K562 (cell line): ENCODE data around the gene PTGES3.

Experiments
- CHD2 ChIP-seq: IDR thresholded peaks from 2 replicates; pipeline ENCODE4 v1.6.1; 2011; ENCODE audit warnings: low read depth, low read length
- GABPB1 ChIP-seq: sonication (generic); formaldehyde crosslinking; IDR thresholded peaks from 2 replicates; pipeline ENCODE4 v1.8.0; 2022; ENCODE audit warnings: mild to moderate bottlenecking, missing genetic modification reagents
- SREBF2 ChIP-seq: sonication (generic); formaldehyde crosslinking; IDR thresholded peaks from 2 replicates; pipeline ENCODE4 v1.4.0; 2020; ENCODE audit warnings: mild to moderate bottlenecking, missing genetic modification reagents
- TAF1 ChIP-seq: IDR thresholded peaks from 2 replicates; pipeline ENCODE4 v1.6.1; 2011; ENCODE audit warnings: mild to moderate bottlenecking, low read length, moderate library complexity; ENCODE audit not compliant: insufficient read depth, control insufficient read depth, severe bottlenecking; ENCODE audit errors: extremely low read depth
- TARDBP ChIP-seq: fragments of 450-650 bp; IDR thresholded peaks from 2 replicates; pipeline ENCODE4 v1.6.1; 2016
- ZNF41 ChIP-seq: fragments of 250-450 bp; sonication (Bioruptor Pico); conservative IDR thresholded peaks from 2 replicates; pipeline ENCODE4 v1.4.0; 2020; ENCODE audit warnings: mild to moderate bottlenecking
- TF ChIP-seq, protein P1 (sequence below): sonication (generic); formaldehyde crosslinking; IDR thresholded peaks from 2 replicates; pipeline ENCODE4 v1.8.0; 2022; ENCODE audit warnings: missing genetic modification reagents, mild to moderate bottlenecking, moderate library complexity, borderline replicate concordance
- TF ChIP-seq, protein P2 (sequence below): fragments of 250-450 bp; sonication (Bioruptor Pico); IDR thresholded peaks from 2 replicates; pipeline ENCODE4 v1.4.0; 2020; ENCODE audit warnings: mild to moderate bottlenecking, moderate library complexity
- TF ChIP-seq, protein P3 (sequence below), 3 experiments: IDR thresholded peaks in 2 of 3; conservative IDR thresholded peaks in 1 of 3; 2 replicates each; pipeline ENCODE4 v1.5.1; 2011 to 2012; ENCODE audit warnings: low read length in 3 of 3, mild to moderate bottlenecking in 3 of 3, control low read depth in 2 of 3, improper control_type of control experiment in 1 of 3, inconsistent platforms in 1 of 3, low read depth in 1 of 3, mixed read lengths in 1 of 3, moderate library complexity in 1 of 3; ENCODE audit not compliant: insufficient read depth in 2 of 3
- TF ChIP-seq, protein P4 (sequence below): fragments of 250-450 bp; sonication (Bioruptor Pico); IDR thresholded peaks from 2 replicates; pipeline ENCODE4 v1.5.0; 2022; ENCODE audit warnings: mild to moderate bottlenecking

DNA sequence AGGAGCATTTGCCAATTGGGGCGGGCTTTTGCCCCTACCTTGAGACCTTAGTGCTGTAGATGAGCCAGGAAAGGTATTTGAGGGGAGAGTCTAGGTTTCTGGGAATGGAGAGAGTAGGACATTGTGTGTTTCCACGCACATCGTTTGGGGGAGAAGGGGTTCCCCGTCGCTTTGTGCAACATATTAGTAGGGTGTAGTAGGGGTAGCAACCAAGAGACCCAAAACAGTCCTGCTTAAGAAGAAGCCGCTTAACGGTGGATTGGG lies 694 bp upstream of the PTGES3 start:
- TF ChIP-seq, protein P1, sequence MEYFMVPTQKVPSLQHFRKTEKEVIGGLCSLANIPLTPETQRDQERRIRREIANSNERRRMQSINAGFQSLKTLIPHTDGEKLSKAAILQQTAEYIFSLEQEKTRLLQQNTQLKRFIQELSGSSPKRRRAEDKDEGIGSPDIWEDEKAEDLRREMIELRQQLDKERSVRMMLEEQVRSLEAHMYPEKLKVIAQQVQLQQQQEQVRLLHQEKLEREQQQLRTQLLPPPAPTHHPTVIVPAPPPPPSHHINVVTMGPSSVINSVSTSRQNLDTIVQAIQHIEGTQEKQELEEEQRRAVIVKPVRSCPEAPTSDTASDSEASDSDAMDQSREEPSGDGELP (CRISPR knock-in tag): no peak
- TF ChIP-seq, protein P2, sequence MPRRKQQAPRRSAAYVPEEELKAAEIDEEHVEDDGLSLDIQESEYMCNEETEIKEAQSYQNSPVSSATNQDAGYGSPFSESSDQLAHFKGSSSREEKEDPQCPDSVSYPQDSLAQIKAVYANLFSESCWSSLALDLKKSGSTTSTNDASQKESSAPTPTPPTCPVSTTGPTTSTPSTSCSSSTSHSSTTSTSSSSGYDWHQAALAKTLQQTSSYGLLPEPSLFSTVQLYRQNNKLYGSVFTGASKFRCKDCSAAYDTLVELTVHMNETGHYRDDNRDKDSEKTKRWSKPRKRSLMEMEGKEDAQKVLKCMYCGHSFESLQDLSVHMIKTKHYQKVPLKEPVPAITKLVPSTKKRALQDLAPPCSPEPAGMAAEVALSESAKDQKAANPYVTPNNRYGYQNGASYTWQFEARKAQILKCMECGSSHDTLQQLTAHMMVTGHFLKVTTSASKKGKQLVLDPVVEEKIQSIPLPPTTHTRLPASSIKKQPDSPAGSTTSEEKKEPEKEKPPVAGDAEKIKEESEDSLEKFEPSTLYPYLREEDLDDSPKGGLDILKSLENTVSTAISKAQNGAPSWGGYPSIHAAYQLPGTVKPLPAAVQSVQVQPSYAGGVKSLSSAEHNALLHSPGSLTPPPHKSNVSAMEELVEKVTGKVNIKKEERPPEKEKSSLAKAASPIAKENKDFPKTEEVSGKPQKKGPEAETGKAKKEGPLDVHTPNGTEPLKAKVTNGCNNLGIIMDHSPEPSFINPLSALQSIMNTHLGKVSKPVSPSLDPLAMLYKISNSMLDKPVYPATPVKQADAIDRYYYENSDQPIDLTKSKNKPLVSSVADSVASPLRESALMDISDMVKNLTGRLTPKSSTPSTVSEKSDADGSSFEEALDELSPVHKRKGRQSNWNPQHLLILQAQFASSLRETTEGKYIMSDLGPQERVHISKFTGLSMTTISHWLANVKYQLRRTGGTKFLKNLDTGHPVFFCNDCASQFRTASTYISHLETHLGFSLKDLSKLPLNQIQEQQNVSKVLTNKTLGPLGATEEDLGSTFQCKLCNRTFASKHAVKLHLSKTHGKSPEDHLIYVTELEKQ: no peak
- TF ChIP-seq, protein P3, sequence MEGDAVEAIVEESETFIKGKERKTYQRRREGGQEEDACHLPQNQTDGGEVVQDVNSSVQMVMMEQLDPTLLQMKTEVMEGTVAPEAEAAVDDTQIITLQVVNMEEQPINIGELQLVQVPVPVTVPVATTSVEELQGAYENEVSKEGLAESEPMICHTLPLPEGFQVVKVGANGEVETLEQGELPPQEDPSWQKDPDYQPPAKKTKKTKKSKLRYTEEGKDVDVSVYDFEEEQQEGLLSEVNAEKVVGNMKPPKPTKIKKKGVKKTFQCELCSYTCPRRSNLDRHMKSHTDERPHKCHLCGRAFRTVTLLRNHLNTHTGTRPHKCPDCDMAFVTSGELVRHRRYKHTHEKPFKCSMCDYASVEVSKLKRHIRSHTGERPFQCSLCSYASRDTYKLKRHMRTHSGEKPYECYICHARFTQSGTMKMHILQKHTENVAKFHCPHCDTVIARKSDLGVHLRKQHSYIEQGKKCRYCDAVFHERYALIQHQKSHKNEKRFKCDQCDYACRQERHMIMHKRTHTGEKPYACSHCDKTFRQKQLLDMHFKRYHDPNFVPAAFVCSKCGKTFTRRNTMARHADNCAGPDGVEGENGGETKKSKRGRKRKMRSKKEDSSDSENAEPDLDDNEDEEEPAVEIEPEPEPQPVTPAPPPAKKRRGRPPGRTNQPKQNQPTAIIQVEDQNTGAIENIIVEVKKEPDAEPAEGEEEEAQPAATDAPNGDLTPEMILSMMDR (IDR thresholded peaks at IDR 0.05 in 2 of 3, conservative IDR thresholded peaks at IDR 0.05 in 1 of 3; ENCODE audit: insufficient read depth in 2 of 3, low read depth in 1 of 3, low read length in 3 of 3): no peak
- TF ChIP-seq, protein P4, sequence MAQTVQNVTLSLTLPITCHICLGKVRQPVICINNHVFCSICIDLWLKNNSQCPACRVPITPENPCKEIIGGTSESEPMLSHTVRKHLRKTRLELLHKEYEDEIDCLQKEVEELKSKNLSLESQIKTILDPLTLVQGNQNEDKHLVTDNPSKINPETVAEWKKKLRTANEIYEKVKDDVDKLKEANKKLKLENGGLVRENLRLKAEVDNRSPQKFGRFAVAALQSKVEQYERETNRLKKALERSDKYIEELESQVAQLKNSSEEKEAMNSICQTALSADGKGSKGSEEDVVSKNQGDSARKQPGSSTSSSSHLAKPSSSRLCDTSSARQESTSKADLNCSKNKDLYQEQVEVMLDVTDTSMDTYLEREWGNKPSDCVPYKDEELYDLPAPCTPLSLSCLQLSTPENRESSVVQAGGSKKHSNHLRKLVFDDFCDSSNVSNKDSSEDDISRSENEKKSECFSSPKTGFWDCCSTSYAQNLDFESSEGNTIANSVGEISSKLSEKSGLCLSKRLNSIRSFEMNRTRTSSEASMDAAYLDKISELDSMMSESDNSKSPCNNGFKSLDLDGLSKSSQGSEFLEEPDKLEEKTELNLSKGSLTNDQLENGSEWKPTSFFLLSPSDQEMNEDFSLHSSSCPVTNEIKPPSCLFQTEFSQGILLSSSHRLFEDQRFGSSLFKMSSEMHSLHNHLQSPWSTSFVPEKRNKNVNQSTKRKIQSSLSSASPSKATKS: no peak
- TF ChIP-seq TARDBP: no peak
- TF ChIP-seq TAF1: no peak
- no peak for TF ChIP-seq ZNF41 (CRISPR knock-in tag)
- no peak for TF ChIP-seq CHD2
- no peak for TF ChIP-seq SREBF2
- TF ChIP-seq GABPB1: no peak; the same call in 1 of the 2 replicates
